HepG2 (cell line): ENCODE data around the gene RTEL1. TPM values are rescaled to one million over a fixed set of nuclear protein-coding genes. Genes with fewer than 3 reads are reported as not detected.

ENCODE experiments used
- ATF3 ChIP-seq: sonication (generic); formaldehyde crosslinking; IDR thresholded peaks from 2 replicates; pipeline ENCODE4 v1.4.0; 2020; ENCODE audit warnings: missing genetic modification reagents
- NR2F2 ChIP-seq: IDR thresholded peaks from 2 replicates; pipeline ENCODE4 v1.6.1; 2012; ENCODE audit warnings: low read depth, inconsistent platforms, borderline replicate concordance
- PRPF4 ChIP-seq: fragments of 200-400 bp; formaldehyde crosslinking; IDR thresholded peaks from 2 replicates; pipeline ENCODE4 v1.6.1; 2016; ENCODE audit warnings: low read length, low read depth; ENCODE audit not compliant: poor library complexity, severe bottlenecking
- ZBTB21 ChIP-seq: sonication (generic); formaldehyde crosslinking; IDR thresholded peaks from 2 replicates; pipeline ENCODE4 v1.4.0; 2020; ENCODE audit warnings: missing genetic modification reagents
- ZNF124 ChIP-seq: sonication (generic); formaldehyde crosslinking; IDR thresholded peaks from 2 replicates; pipeline ENCODE4 v1.4.0; 2020; ENCODE audit warnings: missing genetic modification reagents
- ZNF747 ChIP-seq: sonication (generic); formaldehyde crosslinking; IDR thresholded peaks from 2 replicates; pipeline ENCODE4 v1.8.1; 2023; ENCODE audit warnings: missing genetic modification reagents, mild to moderate bottlenecking, borderline replicate concordance
- polyA plus RNA-seq, 8 experiments: library from polyadenylated mRNA; depleted of rRNA in 3 of 8; stranded (reverse) in 7 of 8; unstranded in 1 of 8; fragments of >200 nt; fragmentation: Illumina TruSeq in 4 of 8; extraction: Trizol in 4 of 8; gene quantifications; 2 replicates each; pipeline versions ENCODE4 v1.2.1 to v1.2.3, GENCODE V29; 2011 to 2016; ENCODE audit warnings: low read depth in 4 of 8, missing spikeins in 1 of 8, mixed read lengths in 1 of 8; ENCODE audit not compliant: insufficient read depth in 1 of 8
- total RNA-seq, 5 experiments: library from RNA; depleted of rRNA; stranded (reverse); fragments of >200 nt; fragmentation: Illumina TruSeq; extraction: Trizol; gene quantifications; 2 replicates each; pipeline ENCODE4 v1.2.3, GENCODE V29; 2016; ENCODE audit warnings: low read depth in 1 of 5
- TF ChIP-seq, protein P1 (sequence below): sonication (generic); formaldehyde crosslinking; IDR thresholded peaks from 2 replicates; pipeline ENCODE4 v1.9.0; 2021; ENCODE audit warnings: mild to moderate bottlenecking, missing genetic modification reagents
- TF ChIP-seq, protein P2 (sequence below): sonication (generic); formaldehyde crosslinking; IDR thresholded peaks from 2 replicates; pipeline ENCODE4 v1.8.0; 2022; ENCODE audit warnings: low read depth, missing genetic modification reagents
- TF ChIP-seq, protein P3 (sequence below): fragments of 450-650 bp; IDR thresholded peaks from 2 replicates; pipeline ENCODE4 v1.6.1; 2017; ENCODE audit warnings: mild to moderate bottlenecking

RTEL1 gene
- total and polyA plus RNA-seq, 2 of the 13 experiments (the other 11 are each of a cell fraction or from before 2014, with no cell fraction given), result 21.8 to 36.4 TPM

DNA sequence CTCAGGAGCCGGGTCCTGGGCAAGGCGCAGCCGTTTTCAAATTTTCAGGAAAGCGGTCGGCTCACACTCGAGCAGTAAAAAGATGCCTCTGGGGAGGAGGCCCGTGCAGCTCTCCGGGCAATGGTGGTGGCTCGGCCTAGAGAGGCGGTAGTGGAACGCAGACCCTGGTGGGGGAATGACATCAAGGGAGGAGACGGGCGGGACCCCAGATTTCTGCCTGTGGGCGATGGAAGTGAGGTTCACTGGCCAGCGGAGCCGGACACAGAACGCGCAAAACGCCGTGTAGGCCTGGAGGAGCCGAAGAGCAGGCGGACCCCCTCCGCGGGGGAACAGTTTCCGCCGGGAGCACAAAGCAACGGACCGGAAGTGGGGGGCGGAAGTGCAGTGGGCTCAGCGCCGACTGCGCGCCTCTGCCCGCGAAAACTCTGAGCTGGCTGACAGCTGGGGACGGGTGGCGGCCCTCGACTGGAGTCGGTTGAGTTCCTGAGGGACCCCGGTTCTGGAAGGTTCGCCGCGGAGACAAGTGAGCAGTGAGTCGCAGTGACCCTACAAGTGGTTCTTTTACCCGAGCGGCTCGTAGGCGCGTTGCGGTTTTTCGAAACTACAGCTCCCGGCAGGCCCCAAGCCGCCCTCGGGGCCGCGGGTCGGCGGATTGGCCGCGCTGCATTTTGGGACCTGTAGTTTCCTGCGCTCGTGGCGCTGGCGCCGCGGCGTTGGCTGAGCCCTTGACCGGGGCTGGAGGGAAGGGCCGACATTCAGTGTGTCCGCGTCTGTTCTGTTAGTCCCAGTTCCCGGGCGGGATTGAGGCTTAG lies at the start of gene RTEL1 (continued):
- TF ChIP-seq, protein P1, sequence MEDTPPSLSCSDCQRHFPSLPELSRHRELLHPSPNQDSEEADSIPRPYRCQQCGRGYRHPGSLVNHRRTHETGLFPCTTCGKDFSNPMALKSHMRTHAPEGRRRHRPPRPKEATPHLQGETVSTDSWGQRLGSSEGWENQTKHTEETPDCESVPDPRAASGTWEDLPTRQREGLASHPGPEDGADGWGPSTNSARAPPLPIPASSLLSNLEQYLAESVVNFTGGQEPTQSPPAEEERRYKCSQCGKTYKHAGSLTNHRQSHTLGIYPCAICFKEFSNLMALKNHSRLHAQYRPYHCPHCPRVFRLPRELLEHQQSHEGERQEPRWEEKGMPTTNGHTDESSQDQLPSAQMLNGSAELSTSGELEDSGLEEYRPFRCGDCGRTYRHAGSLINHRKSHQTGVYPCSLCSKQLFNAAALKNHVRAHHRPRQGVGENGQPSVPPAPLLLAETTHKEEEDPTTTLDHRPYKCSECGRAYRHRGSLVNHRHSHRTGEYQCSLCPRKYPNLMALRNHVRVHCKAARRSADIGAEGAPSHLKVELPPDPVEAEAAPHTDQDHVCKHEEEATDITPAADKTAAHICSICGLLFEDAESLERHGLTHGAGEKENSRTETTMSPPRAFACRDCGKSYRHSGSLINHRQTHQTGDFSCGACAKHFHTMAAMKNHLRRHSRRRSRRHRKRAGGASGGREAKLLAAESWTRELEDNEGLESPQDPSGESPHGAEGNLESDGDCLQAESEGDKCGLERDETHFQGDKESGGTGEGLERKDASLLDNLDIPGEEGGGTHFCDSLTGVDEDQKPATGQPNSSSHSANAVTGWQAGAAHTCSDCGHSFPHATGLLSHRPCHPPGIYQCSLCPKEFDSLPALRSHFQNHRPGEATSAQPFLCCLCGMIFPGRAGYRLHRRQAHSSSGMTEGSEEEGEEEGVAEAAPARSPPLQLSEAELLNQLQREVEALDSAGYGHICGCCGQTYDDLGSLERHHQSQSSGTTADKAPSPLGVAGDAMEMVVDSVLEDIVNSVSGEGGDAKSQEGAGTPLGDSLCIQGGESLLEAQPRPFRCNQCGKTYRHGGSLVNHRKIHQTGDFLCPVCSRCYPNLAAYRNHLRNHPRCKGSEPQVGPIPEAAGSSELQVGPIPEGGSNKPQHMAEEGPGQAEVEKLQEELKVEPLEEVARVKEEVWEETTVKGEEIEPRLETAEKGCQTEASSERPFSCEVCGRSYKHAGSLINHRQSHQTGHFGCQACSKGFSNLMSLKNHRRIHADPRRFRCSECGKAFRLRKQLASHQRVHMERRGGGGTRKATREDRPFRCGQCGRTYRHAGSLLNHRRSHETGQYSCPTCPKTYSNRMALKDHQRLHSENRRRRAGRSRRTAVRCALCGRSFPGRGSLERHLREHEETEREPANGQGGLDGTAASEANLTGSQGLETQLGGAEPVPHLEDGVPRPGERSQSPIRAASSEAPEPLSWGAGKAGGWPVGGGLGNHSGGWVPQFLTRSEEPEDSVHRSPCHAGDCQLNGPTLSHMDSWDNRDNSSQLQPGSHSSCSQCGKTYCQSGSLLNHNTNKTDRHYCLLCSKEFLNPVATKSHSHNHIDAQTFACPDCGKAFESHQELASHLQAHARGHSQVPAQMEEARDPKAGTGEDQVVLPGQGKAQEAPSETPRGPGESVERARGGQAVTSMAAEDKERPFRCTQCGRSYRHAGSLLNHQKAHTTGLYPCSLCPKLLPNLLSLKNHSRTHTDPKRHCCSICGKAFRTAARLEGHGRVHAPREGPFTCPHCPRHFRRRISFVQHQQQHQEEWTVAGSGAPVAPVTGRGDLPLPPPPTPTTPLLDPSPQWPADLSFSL, result no peak
- TF ChIP-seq ZNF124 (CRISPR knock-in tag) (peak; percentile 80), ZNF747 (CRISPR knock-in tag) (peak; percentile 86), ATF3 (CRISPR knock-in tag) (peak; percentile 75; the same call in 1 of the 2 replicates), ZBTB21 (CRISPR knock-in tag) (peak; percentile 34; the same call in 1 of the 2 replicates), PRPF4 (no peak), NR2F2 (peak; percentile 78; the same call in 1 of the 2 replicates)
- TF ChIP-seq, protein P2, sequence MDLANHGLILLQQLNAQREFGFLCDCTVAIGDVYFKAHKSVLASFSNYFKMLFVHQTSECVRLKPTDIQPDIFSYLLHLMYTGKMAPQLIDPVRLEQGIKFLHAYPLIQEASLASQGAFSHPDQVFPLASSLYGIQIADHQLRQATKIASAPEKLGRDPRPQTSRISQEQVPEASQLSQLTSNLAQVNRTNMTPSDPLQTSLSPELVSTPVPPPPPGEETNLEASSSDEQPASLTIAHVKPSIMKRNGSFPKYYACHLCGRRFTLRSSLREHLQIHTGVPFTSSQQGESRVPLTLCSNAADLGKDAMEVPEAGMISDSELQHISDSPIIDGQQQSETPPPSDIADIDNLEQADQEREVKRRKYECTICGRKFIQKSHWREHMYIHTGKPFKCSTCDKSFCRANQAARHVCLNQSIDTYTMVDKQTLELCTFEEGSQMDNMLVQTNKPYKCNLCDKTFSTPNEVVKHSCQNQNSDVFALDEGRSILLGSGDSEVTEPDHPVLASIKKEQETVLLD (CRISPR knock-in tag), result no peak
- TF ChIP-seq, protein P3, sequence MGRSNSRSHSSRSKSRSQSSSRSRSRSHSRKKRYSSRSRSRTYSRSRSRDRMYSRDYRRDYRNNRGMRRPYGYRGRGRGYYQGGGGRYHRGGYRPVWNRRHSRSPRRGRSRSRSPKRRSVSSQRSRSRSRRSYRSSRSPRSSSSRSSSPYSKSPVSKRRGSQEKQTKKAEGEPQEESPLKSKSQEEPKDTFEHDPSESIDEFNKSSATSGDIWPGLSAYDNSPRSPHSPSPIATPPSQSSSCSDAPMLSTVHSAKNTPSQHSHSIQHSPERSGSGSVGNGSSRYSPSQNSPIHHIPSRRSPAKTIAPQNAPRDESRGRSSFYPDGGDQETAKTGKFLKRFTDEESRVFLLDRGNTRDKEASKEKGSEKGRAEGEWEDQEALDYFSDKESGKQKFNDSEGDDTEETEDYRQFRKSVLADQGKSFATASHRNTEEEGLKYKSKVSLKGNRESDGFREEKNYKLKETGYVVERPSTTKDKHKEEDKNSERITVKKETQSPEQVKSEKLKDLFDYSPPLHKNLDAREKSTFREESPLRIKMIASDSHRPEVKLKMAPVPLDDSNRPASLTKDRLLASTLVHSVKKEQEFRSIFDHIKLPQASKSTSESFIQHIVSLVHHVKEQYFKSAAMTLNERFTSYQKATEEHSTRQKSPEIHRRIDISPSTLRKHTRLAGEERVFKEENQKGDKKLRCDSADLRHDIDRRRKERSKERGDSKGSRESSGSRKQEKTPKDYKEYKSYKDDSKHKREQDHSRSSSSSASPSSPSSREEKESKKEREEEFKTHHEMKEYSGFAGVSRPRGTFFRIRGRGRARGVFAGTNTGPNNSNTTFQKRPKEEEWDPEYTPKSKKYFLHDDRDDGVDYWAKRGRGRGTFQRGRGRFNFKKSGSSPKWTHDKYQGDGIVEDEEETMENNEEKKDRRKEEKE, result no peak
